Measurements from ENCODE around the gene JARID2. TPM values are rescaled to one million over a fixed set of nuclear protein-coding genes. Genes with fewer than 3 reads are reported as not detected.

The JARID2 gene
- total RNA-seq, 1 donor from 2014 or later: 65.6 TPM

DNA sequence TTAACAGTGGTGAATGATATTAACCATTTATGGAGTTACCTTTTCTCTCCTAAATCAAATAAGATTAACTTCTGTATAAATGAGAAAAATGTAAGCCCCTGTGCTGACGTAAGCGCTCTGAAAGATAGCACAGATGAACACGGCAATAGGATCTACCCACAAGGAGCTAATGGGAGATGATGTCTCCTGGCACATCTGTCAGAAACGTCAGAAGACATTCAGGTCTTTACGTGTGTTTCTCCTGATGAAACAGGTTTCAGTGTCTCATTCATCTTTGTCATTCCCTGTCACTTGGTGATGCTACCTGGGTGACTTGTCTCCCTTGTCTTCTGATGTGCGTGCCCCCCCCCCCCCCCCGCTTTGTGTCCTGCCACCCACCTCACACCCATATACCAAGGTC lies 227.3 kb downstream of the JARID2 start:
- Mint-ChIP-seq H3K4me1 (ENCODE audit: low read depth) (no peaks in the 10 kb centered on the region), H3K4me3 (ENCODE audit: low read depth) (no peak overlapping the region), H3K27ac (no peak overlapping the region), H3K36me3 (ENCODE audit: insufficient read depth) (peaks cover 17% of the 10 kb centered on the region), H3K9me3 (ENCODE audit: low read depth) (no peaks in the 10 kb centered on the region), H3K27me3 (no peaks in the 10 kb centered on the region)
- DNase-seq (ENCODE audit: low spot score, unreplicated experiment): no peak
- TF ChIP-seq, protein P1, sequence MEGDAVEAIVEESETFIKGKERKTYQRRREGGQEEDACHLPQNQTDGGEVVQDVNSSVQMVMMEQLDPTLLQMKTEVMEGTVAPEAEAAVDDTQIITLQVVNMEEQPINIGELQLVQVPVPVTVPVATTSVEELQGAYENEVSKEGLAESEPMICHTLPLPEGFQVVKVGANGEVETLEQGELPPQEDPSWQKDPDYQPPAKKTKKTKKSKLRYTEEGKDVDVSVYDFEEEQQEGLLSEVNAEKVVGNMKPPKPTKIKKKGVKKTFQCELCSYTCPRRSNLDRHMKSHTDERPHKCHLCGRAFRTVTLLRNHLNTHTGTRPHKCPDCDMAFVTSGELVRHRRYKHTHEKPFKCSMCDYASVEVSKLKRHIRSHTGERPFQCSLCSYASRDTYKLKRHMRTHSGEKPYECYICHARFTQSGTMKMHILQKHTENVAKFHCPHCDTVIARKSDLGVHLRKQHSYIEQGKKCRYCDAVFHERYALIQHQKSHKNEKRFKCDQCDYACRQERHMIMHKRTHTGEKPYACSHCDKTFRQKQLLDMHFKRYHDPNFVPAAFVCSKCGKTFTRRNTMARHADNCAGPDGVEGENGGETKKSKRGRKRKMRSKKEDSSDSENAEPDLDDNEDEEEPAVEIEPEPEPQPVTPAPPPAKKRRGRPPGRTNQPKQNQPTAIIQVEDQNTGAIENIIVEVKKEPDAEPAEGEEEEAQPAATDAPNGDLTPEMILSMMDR (IDR thresholded peaks at IDR 0.05; ENCODE audit: unreplicated experiment): no peak

DNA sequence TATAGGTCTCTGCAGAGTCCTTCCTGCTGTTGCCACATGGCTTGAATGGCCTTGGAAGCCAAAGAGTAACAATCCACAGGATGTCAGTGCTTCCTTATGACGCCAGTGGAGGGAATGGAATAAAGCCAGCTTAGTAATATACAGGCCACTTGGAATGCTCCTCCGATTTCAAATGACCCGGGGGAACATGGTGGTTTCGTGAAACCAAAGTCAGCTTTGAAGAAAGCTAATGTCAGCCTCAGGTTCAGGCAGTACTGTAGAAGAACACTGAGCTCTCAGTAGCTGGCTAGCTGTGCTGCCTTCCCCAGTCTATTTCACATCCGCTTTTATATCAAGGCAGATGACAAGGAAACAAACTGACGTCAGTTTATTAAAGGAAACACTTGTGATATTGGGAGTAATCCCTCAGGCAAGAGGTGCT lies 227.9 kb downstream of the JARID2 start:
- no peak overlapping the region for H3K27ac Mint-ChIP-seq

DNA sequence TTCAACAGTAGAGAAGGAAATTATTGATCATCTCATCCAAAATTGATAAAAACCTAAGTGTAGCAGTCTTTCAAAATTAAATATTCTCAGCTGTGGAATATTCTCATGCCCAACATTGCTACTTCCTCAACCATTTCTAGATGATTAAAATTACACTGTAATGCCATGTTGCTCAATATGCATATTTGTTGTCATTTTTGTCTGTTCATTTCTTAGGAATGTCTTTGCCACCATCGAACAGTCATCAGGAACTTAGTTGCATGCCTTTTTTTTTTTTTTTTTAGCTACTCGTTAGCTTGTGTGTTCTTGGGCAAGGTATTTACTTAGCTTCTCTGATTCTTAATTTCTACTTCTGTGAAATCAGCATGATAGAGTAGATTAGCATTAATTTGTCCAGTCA lies 228.3 kb downstream of the JARID2 start:
- Mint-ChIP-seq H3K27me3 (no peaks in the 10 kb centered on the region), H3K27ac (no peak overlapping the region), H3K4me1 (ENCODE audit: low read depth) (peaks cover 1% of the 10 kb centered on the region), H3K36me3 (ENCODE audit: insufficient read depth) (peaks cover 12% of the 10 kb centered on the region), H3K4me3 (ENCODE audit: low read depth) (no peak overlapping the region), H3K9me3 (ENCODE audit: low read depth) (no peaks in the 10 kb centered on the region)
- no peak for DNase-seq (ENCODE audit: low spot score, unreplicated experiment)
- TF ChIP-seq, protein P1 (IDR thresholded peaks at IDR 0.05; ENCODE audit: unreplicated experiment): no peak

More for the DNA sequence above, 227.9 kb downstream of the JARID2 start:
- peaks cover 11% of the 10 kb centered on the region for H3K36me3 Mint-ChIP-seq (ENCODE audit: insufficient read depth)
- no peaks in the 10 kb centered on the region for H3K9me3 Mint-ChIP-seq (ENCODE audit: low read depth)
- TF ChIP-seq, protein P1 (IDR thresholded peaks at IDR 0.05; ENCODE audit: unreplicated experiment): no peak
- H3K4me1 Mint-ChIP-seq (ENCODE audit: low read depth): no peaks in the 10 kb centered on the region
- no peaks in the 10 kb centered on the region for H3K27me3 Mint-ChIP-seq
- H3K4me3 Mint-ChIP-seq (ENCODE audit: low read depth): no peak overlapping the region
- DNase-seq (ENCODE audit: low spot score, unreplicated experiment): no peak

DNA sequence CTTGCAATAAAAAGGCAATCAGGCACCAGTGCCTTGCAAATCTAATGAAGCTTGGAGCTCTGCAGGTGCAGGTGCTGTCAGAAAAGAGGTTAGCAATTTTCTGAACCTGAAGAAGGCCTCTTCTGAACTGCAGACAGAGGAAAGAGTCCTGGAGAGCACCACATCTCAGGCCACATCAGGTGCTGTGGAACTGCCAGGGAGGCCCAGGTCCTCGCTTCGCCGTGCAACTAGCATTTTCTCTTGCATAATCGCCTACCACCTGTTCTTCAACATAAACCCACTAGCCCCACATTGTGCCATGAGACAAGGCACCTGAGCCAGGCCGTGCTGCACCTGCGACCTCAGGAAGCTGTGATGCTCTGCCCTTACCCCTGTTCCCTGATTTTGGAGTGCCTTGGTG lies 229.4 kb downstream of the JARID2 start:
- Mint-ChIP-seq H3K27me3 (no peaks in the 10 kb centered on the region), H3K4me3 (ENCODE audit: low read depth) (no peak overlapping the region), H3K27ac (no peak overlapping the region), H3K4me1 (ENCODE audit: low read depth) (peaks cover 8% of the 10 kb centered on the region), H3K9me3 (ENCODE audit: low read depth) (no peaks in the 10 kb centered on the region), H3K36me3 (ENCODE audit: insufficient read depth) (peaks cover 12% of the 10 kb centered on the region)
- TF ChIP-seq, protein P1 (IDR thresholded peaks at IDR 0.05; ENCODE audit: unreplicated experiment): no peak
- no peak for DNase-seq (ENCODE audit: low spot score, unreplicated experiment)

DNA sequence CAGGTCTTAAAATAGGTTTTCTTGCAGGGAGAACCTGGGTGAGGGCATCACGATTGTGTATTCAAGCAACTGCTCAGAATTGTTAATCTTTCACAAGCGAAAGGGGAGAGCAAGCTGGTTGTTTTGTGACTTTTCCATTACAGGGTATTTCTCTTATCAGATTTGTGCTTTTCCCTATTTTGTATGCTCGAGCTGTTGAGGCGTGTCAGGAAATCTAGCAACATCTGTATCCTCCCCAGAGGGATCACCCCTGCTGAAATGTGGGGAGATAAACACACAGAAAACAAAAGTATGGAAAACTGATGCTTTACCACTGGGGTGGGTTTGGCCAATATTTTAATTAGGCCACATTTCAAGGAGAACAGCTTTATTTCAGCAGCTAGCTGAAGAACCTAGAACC lies 230.0 kb downstream of the JARID2 start:
- H3K9me3 Mint-ChIP-seq (ENCODE audit: low read depth): no peaks in the 10 kb centered on the region
- H3K27me3 Mint-ChIP-seq: no peaks in the 10 kb centered on the region
- H3K27ac Mint-ChIP-seq: no peak overlapping the region
- H3K36me3 Mint-ChIP-seq (ENCODE audit: insufficient read depth): peaks cover 12% of the 10 kb centered on the region
- no peak for DNase-seq (ENCODE audit: low spot score, unreplicated experiment)
- no peak overlapping the region for H3K4me3 Mint-ChIP-seq (ENCODE audit: low read depth)
- TF ChIP-seq, protein P1 (IDR thresholded peaks at IDR 0.05; ENCODE audit: unreplicated experiment): no peak
- H3K4me1 Mint-ChIP-seq (ENCODE audit: low read depth): peaks cover 13% of the 10 kb centered on the region

Data from progenitor cell of endocrine pancreas (in vitro differentiated cells).